ENCODE results near the gene SUSD1.

The SUSD1 gene

GRCh38 chr9:112115970-112116753, 58.9 kb downstream of the SUSD1 start:
- no peaks in the 10 kb centered on the region for H3K9me3 ChIP-seq (ENCODE audit: control insufficient read depth in 2 of 2, low read length in 2 of 2)
- H3K9ac ChIP-seq (ENCODE audit: low read length in 2 of 2) = no peak overlapping the region
- H3K4me1 ChIP-seq (ENCODE audit: control insufficient read depth, insufficient read depth, low read length) = no peaks in the 10 kb centered on the region
- no peaks in the 10 kb centered on the region for H3K27me3 ChIP-seq (ENCODE audit: control insufficient read depth in 1 of 2, insufficient read depth in 2 of 2, low read length in 2 of 2)
- H3K4me3 ChIP-seq (ENCODE audit: low read length in 2 of 2) = no peak overlapping the region
- no peaks in the 10 kb centered on the region for H3K36me3 ChIP-seq (ENCODE audit: control insufficient read depth in 2 of 2, insufficient read depth in 2 of 2, low read length in 2 of 2)
- H3K27ac ChIP-seq (ENCODE audit: low read length) = no peak overlapping the region

GRCh38 chr9:112115109-112115508, 60.0 kb downstream of the SUSD1 start:
- H3K27ac ChIP-seq (ENCODE audit: low read length) = no peak overlapping the region
- no peaks in the 10 kb centered on the region for H3K36me3 ChIP-seq (ENCODE audit: control insufficient read depth in 2 of 2, insufficient read depth in 2 of 2, low read length in 2 of 2)
- H3K9ac ChIP-seq (ENCODE audit: low read length in 2 of 2) = no peak overlapping the region
- H3K4me3 ChIP-seq (ENCODE audit: low read length in 2 of 2) = no peak overlapping the region
- no peaks in the 10 kb centered on the region for H3K9me3 ChIP-seq (ENCODE audit: control insufficient read depth in 2 of 2, low read length in 2 of 2)
- no peaks in the 10 kb centered on the region for H3K4me1 ChIP-seq (ENCODE audit: control insufficient read depth, insufficient read depth, low read length)
- H3K27me3 ChIP-seq (ENCODE audit: control insufficient read depth in 1 of 2, insufficient read depth in 2 of 2, low read length in 2 of 2) = no peaks in the 10 kb centered on the region

- Histone ChIP-seq H3K4me3 (ENCODE audit: low read length in 2 of 2) (no peak overlapping the region), H3K4me1 (ENCODE audit: control insufficient read depth, insufficient read depth, low read length) (no peaks in the 10 kb centered on the region), H3K9ac (ENCODE audit: low read length in 2 of 2) (no peak overlapping the region), H3K36me3 (ENCODE audit: control insufficient read depth in 2 of 2, insufficient read depth in 2 of 2, low read length in 2 of 2) (no peaks in the 10 kb centered on the region), H3K9me3 (ENCODE audit: control insufficient read depth in 2 of 2, low read length in 2 of 2) (no peaks in the 10 kb centered on the region), H3K27me3 (ENCODE audit: control insufficient read depth in 1 of 2, insufficient read depth in 2 of 2, low read length in 2 of 2) (no peaks in the 10 kb centered on the region), H3K27ac (ENCODE audit: low read length) (no peak overlapping the region)
These were observed 62.0 kb downstream of the SUSD1 start for GRCh38 chr9:112112941-112113681.

DNA sequence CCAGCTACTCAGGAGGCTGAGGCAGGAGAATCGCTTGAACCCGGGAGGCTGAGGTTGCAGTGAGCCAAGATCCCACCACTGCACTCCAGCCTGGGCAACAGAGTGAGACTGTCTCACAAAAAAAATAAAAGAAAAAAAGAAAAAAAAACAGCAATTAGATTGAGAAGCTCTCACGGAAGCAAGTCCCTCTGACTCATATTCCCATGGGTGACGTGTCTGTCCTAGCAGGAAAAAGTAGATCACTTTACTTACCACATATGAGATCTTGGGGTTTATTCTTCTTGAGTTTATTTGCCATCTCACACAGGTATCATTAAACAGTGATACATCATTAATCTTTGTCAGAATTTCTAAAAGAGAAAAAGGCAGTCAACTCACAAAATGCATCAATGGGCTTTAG, 62.6 kb downstream of the SUSD1 start:
- Histone ChIP-seq H3K27ac (ENCODE audit: low read length) (no peak overlapping the region), H3K9ac (ENCODE audit: low read length in 2 of 2) (no peak overlapping the region)

GRCh38 chr9:112111461-112111860, 63.6 kb downstream of the SUSD1 start:
- H3K9ac ChIP-seq (ENCODE audit: low read length in 2 of 2) = no peak overlapping the region
- no peak overlapping the region for H3K27ac ChIP-seq (ENCODE audit: low read length)
- H3K4me1 ChIP-seq (ENCODE audit: control insufficient read depth, insufficient read depth, low read length) = no peaks in the 10 kb centered on the region
- H3K9me3 ChIP-seq (ENCODE audit: control insufficient read depth in 2 of 2, low read length in 2 of 2) = no peaks in the 10 kb centered on the region
- H3K4me3 ChIP-seq (ENCODE audit: low read length in 2 of 2) = no peak overlapping the region
- no peaks in the 10 kb centered on the region for H3K36me3 ChIP-seq (ENCODE audit: control insufficient read depth in 2 of 2, insufficient read depth in 2 of 2, low read length in 2 of 2)
- no peaks in the 10 kb centered on the region for H3K27me3 ChIP-seq (ENCODE audit: control insufficient read depth in 1 of 2, insufficient read depth in 2 of 2, low read length in 2 of 2)

More for the DNA sequence above, 62.6 kb downstream of the SUSD1 start:
- no peaks in the 10 kb centered on the region for H3K4me1 ChIP-seq (ENCODE audit: control insufficient read depth, insufficient read depth, low read length)
- H3K4me3 ChIP-seq (ENCODE audit: low read length in 2 of 2) = no peak overlapping the region
- H3K27me3 ChIP-seq (ENCODE audit: control insufficient read depth in 1 of 2, insufficient read depth in 2 of 2, low read length in 2 of 2) = no peaks in the 10 kb centered on the region
- H3K36me3 ChIP-seq (ENCODE audit: control insufficient read depth in 2 of 2, insufficient read depth in 2 of 2, low read length in 2 of 2) = no peaks in the 10 kb centered on the region
- no peaks in the 10 kb centered on the region for H3K9me3 ChIP-seq (ENCODE audit: control insufficient read depth in 2 of 2, low read length in 2 of 2)

DNA sequence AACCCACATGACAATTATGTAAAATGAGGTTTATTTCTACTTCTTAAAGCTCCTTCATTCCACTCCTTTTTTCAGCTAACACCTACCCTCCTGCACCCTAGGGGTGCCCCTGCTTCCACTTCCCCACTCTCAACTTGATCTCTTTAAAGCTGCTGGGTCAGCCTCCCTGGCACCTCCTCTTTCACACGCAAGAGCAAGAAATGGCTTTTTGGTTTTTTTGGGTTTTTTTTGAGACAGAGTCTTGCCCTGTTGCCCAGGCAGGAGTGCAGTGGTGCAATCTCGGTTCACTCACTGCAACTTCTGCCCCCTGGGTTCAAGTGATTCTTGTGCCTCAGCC, 64.4 kb downstream of the SUSD1 start:
- Histone ChIP-seq H3K27ac (ENCODE audit: low read length) (no peak overlapping the region), H3K9me3 (ENCODE audit: control insufficient read depth in 2 of 2, low read length in 2 of 2) (no peaks in the 10 kb centered on the region), H3K27me3 (ENCODE audit: control insufficient read depth in 1 of 2, insufficient read depth in 2 of 2, low read length in 2 of 2) (no peaks in the 10 kb centered on the region), H3K9ac (ENCODE audit: low read length in 2 of 2) (no peak overlapping the region), H3K4me1 (ENCODE audit: control insufficient read depth, insufficient read depth, low read length) (no peaks in the 10 kb centered on the region), H3K36me3 (ENCODE audit: control insufficient read depth in 2 of 2, insufficient read depth in 2 of 2, low read length in 2 of 2) (no peaks in the 10 kb centered on the region), H3K4me3 (ENCODE audit: low read length in 2 of 2) (no peak overlapping the region)

DNA sequence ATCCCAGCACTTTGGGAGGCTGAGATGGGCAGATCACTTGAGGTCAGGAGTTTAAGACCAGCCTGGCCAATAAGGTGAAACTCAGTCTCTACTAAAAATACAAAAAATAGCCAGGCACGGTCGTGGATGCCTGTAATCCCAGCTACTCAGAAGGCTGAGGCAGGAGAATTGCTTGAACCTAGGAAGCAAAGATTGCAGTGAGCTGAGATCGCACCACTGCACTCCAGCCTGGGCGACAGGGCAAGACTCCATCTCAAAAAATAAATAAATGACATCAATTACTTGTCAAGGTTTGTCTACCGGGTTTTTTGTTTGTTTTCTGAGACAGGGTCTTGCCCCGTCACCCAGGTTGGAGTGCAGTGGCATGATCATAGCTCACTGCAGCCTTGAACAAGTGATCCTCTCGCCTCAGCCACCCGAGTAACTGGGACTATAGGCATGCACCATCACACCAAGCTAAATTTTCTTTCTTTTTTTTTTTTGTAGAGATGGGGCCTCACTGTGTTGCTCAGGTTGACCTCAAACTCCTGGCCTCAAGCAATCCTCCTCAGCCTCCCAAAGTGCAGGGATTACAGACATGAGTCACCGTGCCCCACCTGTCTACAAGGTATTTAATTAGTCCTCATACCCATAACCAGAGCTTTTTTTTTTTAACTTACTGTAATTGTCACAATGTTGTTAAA, 64.9 kb downstream of the SUSD1 start:
- Histone ChIP-seq H3K4me1 (ENCODE audit: control insufficient read depth, insufficient read depth, low read length) (no peaks in the 10 kb centered on the region), H3K4me3 (ENCODE audit: low read length in 2 of 2) (no peak overlapping the region), H3K27ac (ENCODE audit: low read length) (no peak overlapping the region), H3K9ac (ENCODE audit: low read length in 2 of 2) (no peak overlapping the region), H3K9me3 (ENCODE audit: control insufficient read depth in 2 of 2, low read length in 2 of 2) (no peaks in the 10 kb centered on the region), H3K27me3 (ENCODE audit: control insufficient read depth in 1 of 2, insufficient read depth in 2 of 2, low read length in 2 of 2) (no peaks in the 10 kb centered on the region), H3K36me3 (ENCODE audit: control insufficient read depth in 2 of 2, insufficient read depth in 2 of 2, low read length in 2 of 2) (no peaks in the 10 kb centered on the region)

DNA sequence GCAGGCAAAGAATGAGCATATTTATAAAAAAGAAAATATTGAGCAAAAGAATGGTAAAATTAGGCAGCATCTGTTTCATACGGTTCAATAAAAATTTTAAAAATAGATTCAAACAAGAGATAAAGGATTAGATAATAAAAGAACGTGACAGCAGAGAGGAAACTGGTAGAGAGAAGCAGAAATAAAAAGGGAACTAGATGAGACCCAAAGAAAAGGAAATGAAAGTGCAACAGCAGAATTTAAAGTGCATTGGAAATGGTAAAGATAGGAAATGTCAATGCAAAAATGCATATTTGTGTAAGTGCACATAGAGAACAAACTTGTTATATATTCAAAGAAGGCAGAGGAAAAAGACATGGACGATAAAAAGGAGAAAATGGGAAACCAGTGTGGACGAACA, 70.2 kb downstream of the SUSD1 start:
- Histone ChIP-seq H3K27ac (ENCODE audit: low read length) (no peak overlapping the region), H3K9me3 (ENCODE audit: control insufficient read depth in 2 of 2, low read length in 2 of 2) (no peaks in the 10 kb centered on the region), H3K27me3 (ENCODE audit: control insufficient read depth in 1 of 2, insufficient read depth in 2 of 2, low read length in 2 of 2) (no peaks in the 10 kb centered on the region), H3K36me3 (ENCODE audit: control insufficient read depth in 2 of 2, insufficient read depth in 2 of 2, low read length in 2 of 2) (no peaks in the 10 kb centered on the region), H3K4me1 (ENCODE audit: control insufficient read depth, insufficient read depth, low read length) (no peaks in the 10 kb centered on the region), H3K9ac (ENCODE audit: low read length in 2 of 2) (no peak overlapping the region), H3K4me3 (ENCODE audit: low read length in 2 of 2) (no peak overlapping the region)

GRCh38 chr9:112104401-112104800, 70.7 kb downstream of the SUSD1 start:
- no peaks in the 10 kb centered on the region for H3K9me3 ChIP-seq (ENCODE audit: control insufficient read depth in 2 of 2, low read length in 2 of 2)
- H3K9ac ChIP-seq (ENCODE audit: low read length in 2 of 2) = no peak overlapping the region
- no peaks in the 10 kb centered on the region for H3K4me1 ChIP-seq (ENCODE audit: control insufficient read depth, insufficient read depth, low read length)
- H3K4me3 ChIP-seq (ENCODE audit: low read length in 2 of 2) = no peak overlapping the region
- no peak overlapping the region for H3K27ac ChIP-seq (ENCODE audit: low read length)
- H3K27me3 ChIP-seq (ENCODE audit: control insufficient read depth in 1 of 2, insufficient read depth in 2 of 2, low read length in 2 of 2) = no peaks in the 10 kb centered on the region
- H3K36me3 ChIP-seq (ENCODE audit: control insufficient read depth in 2 of 2, insufficient read depth in 2 of 2, low read length in 2 of 2) = no peaks in the 10 kb centered on the region

DNA sequence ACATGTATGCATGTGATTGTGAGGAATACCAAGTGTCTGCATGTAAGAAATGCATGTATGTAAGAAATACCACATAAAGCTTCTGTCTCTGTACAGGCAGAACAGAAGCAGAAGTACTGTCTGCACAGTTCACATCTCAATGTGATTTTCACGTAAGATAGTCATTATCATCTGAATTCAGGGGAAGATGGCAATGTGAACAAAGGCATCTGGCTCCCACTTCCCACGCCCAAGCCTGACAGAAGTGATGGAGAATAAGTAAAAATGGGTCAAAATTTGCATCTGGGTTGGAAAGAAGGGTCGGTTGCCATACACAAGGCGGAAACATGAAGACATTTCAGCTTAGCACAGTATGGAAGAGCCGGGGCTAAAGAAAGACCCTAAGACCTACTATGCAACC, 71.7 kb downstream of the SUSD1 start:
- Histone ChIP-seq H3K27ac (ENCODE audit: low read length) (no peak overlapping the region), H3K36me3 (ENCODE audit: control insufficient read depth in 2 of 2, insufficient read depth in 2 of 2, low read length in 2 of 2) (no peaks in the 10 kb centered on the region), H3K27me3 (ENCODE audit: control insufficient read depth in 1 of 2, insufficient read depth in 2 of 2, low read length in 2 of 2) (no peaks in the 10 kb centered on the region), H3K9me3 (ENCODE audit: control insufficient read depth in 2 of 2, low read length in 2 of 2) (no peaks in the 10 kb centered on the region), H3K9ac (ENCODE audit: low read length in 2 of 2) (no peak overlapping the region), H3K4me1 (ENCODE audit: control insufficient read depth, insufficient read depth, low read length) (no peaks in the 10 kb centered on the region), H3K4me3 (ENCODE audit: low read length in 2 of 2) (no peak overlapping the region)
